ENCODE data around the gene CTNNA2. TPM values are rescaled to one million over a fixed set of nuclear protein-coding genes. Genes with fewer than 3 reads are reported as not detected.

CTNNA2 gene
- total and polyA plus RNA-seq, 11 donors, result 0.20 to 0.81 TPM; not detected in 9

GRCh38 chr2:79996709-79997108 is 483.9 kb downstream of the CTNNA2 start:
- ATAC-seq, result no peak
- no peak overlapping the region for H3K4me3 ChIP-seq
- no peak for TF ChIP-seq CTCF (IDR thresholded peaks at IDR 0.05)
- TF ChIP-seq POLR2A (IDR thresholded peaks at IDR 0.05), result no peak
- no peaks in the 10 kb centered on the region for H3K36me3 ChIP-seq
- no peak overlapping the region for H3K27ac ChIP-seq
- DNase-seq, result no peak
- no peaks in the 10 kb centered on the region for H3K9me3 ChIP-seq
- no peaks in the 10 kb centered on the region for H3K27me3 ChIP-seq
- intact Hi-C loops (cut with DNase I), result no loop called here
- no peaks in the 10 kb centered on the region for H3K4me1 ChIP-seq
- 71 to 81% (median 79%) methylated on average over 5 of the region's 5 CpGs for WGBS, 4 donors

GRCh38 chr2:80001701-80002101 is 488.9 kb downstream of the CTNNA2 start:
- no peak for TF ChIP-seq POLR2A (IDR thresholded peaks at IDR 0.05)
- TF ChIP-seq CTCF (IDR thresholded peaks at IDR 0.05), result no peak
- 42 to 69% (median 55%) methylated on average over 5 of the region's 5 CpGs for WGBS, 4 donors
- intact Hi-C loops (cut with DNase I), result no loop called here
- Histone ChIP-seq H3K9me3 (no peaks in the 10 kb centered on the region), H3K4me3 (no peak overlapping the region), H3K36me3 (no peaks in the 10 kb centered on the region), H3K27ac (no peak overlapping the region), H3K27me3 (no peaks in the 10 kb centered on the region), H3K4me1 (no peaks in the 10 kb centered on the region)
- no peak for ATAC-seq
- no peak for DNase-seq

- intact Hi-C loops (cut with DNase I), result no loop called here
- WGBS, 4 donors, result 68 to 81% (median 73%) methylated on average over 3 of the region's 3 CpGs
- Histone ChIP-seq H3K9me3 (no peaks in the 10 kb centered on the region), H3K27ac (no peak overlapping the region), H3K4me3 (no peak overlapping the region), H3K36me3 (no peaks in the 10 kb centered on the region), H3K4me1 (no peaks in the 10 kb centered on the region), H3K27me3 (no peaks in the 10 kb centered on the region)
- ATAC-seq (no peak), DNase-seq (no peak)
- TF ChIP-seq POLR2A (IDR thresholded peaks at IDR 0.05) (no peak), CTCF (IDR thresholded peaks at IDR 0.05) (no peak)
Measured at GRCh38 chr2:80002112-80002511, 489.3 kb downstream of the CTNNA2 start.

- ATAC-seq (no peak), DNase-seq (no peak)
- TF ChIP-seq POLR2A (IDR thresholded peaks at IDR 0.05) (no peak), CTCF (IDR thresholded peaks at IDR 0.05) (no peak)
- H3K27me3 ChIP-seq, result no peaks in the 10 kb centered on the region
- H3K4me1 ChIP-seq, result no peaks in the 10 kb centered on the region
- H3K27ac ChIP-seq, result no peak overlapping the region
- intact Hi-C loops (cut with DNase I), result no loop called here
- H3K4me3 ChIP-seq, result no peak overlapping the region
- H3K36me3 ChIP-seq, result no peaks in the 10 kb centered on the region
- no peaks in the 10 kb centered on the region for H3K9me3 ChIP-seq
- WGBS, 4 donors, result 56 to 66% (median 63%) methylated on average over 6 of the region's 6 CpGs
Measured at GRCh38 chr2:80002568-80003157, 489.8 kb downstream of the CTNNA2 start.
